ENCODE measurements around the gene PARP11.

The PARP11 gene

DNA sequence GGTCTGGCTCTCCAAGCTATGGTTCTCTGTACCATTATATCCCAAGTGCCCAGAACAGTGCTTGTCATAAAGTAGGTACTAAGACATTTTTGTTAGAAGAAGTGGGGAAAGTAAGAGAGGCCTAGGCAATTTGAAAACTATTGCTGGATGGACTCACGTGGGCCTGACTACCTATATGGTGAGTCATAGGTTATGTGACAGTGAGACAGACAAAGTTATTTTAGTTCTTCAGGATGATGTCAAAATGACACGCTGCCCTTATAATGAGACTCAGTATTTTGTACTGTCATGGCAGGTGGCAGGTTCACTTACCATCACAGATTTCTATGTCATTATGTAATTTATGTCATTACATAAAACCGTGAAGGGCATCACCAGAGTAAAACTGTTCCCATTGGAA, 53.1 kb downstream of the PARP11 start:
- DNase-seq = no peak

DNA sequence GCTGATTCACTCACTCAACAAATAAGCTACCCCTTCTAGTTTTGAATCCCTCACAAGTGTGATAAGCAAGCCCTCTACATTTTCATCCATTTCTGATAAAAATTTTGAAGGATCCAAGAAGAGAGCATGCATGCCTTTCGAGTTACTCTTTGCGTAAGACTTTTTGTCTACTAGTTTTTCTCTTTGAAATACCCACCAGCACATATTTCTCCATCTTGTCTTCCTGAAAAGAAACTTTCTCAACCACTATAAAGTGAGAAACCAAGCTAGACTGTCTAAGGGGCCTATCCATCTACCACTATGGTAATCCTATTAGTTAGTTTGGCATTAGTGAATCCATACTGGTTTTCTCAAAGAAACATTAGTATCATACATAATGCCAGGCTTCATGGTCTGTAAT, 56.9 kb downstream of the PARP11 start:
- DNase-seq = no peak

DNA sequence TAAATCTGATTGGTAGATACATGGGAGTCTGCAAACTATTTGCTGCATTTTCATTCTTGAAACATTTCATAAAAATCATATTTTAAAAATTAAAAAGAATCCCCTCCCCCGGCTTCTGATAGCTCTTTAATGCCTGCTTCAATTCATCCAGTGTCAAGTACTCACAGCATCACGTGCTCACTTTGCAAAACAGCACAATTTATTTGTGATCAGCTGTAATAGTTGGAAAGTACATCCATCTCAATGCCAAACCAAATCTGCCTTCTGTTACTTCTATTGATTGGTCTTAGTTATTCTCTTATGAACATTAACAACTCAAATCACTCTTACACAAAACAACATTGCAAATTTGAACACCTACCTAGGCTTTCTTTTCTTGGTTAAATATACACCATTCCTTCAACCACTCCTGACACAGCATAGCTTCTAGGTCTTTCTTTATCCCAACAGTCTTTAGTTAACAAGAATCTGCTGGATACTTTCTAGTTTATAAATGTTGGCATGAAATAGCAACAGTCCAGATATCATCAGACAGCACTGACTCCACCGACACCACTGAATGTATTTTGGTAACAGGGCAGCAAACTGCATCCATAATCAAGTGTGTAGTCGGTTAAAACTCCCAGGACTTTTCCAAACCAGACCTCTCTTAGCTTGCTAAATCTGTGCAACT, 58.0 kb downstream of the PARP11 start:
- DNase-seq = no peak

DNA sequence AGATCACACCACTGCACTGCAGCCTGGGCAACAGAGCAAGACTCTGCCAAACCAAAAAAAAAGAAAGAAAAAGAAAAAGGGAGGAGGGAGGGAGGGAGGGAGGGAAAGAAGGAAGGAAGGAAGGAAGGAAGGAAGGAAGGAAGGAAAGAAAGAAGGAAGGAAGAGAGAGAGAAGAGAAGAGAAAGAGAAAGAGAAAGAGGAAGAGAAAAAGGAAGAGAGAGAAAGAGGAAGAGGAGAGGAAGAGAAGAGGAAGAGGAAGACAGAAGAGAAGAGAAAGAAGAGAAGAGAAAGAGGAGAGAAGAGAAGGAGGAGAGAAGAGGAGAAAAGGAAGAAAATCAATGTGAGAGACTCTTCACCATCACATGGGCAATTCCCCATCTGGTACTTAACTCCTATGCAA, 62.7 kb downstream of the PARP11 start:
- no peak for DNase-seq

DNA sequence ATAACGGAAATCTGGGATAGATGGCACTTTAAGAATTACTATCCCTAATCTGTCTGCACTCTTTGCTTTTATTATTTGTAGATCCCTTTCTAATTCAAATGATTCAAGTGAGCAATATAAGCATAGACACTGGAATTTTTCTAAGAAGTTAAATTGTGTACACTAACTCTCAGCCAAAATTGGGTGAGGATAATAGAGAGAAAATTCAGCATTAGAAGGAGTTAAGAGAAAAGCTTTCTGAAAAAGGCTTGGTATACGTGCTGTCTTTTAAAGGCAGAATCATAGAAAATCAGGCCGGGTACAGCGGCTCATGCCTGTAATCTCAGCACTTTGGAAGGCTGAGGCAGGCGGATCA, 63.2 kb downstream of the PARP11 start:
- no peak for DNase-seq

DNA sequence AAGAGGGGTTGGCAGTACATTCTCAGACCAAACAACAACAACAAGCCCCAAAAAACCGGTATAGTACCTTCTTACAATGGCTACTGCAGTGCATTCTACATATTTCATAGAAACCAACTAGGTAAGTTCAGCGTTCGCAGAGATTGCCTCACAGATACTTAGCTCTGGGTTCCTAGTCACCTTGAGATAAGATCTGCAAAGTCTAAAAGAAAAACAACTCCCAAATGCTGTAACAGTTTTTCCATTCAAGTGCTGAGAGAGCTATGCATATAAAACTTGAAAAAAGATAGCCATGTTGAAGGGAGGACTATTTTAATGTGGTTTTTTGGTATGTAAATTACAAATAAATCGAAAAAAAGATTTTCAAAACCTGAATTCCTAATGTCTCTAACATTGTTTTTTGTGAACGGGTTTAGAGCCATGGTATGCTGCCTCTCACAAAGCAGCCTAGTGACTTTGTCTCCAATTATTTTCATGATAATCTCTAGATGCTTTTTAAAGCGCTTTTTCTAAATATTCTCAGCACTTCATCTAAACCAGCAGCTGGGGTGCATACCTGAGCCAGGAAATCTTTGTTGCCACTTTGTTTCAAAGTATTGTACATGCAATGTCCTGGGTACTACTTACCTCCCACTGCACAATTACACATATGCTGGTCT, 63.7 kb downstream of the PARP11 start:
- no peak for DNase-seq

DNA sequence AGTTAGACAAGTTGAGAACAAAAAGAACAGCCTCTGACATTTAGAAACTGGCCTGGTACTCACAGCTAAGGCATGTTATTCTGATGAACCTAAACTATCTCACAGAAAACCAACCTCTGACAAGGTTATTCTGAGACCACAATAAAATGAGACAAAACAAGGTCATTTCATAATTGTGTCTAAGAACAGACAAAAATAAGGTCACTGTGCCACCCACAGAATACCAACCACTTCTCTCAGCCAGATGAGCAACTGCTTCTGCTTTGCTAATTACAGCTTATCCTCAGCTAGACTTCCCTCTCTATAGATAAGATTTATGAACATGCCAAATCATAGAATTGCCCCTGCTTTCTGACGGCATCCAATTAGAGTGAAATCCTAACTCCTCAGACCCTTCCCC, 68.1 kb downstream of the PARP11 start:
- no peak for DNase-seq

DNA sequence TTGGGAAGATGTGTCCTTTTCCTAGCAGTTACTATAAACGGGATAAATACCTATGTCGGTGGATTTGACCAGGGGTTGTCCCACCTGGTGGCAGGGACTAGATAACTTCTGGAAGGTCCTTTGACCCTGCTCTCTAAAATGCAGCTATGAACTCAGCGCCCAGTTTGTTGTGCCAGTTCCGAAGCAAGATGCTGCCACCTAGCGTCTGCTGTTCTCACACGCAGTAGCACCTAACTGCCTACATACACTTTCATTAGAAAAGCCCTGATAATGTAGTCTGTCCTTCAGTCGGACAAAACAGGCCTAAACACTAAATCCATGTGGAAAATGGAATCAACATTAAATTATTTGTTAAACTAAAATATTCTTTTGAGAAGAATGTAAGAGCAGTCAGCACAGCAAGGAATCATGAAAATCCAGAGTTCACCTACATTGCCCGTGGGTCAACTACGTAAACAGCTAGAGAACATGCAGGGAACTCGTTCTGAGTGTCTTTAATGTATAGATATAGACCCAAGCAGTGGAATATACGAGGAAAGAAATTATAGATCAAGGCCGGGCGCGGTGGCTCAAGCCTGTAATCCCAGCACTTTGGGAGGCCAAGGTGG, 69.2 kb downstream of the PARP11 start:
- peak; percentile 67 to 71 for DNase-seq

DNA sequence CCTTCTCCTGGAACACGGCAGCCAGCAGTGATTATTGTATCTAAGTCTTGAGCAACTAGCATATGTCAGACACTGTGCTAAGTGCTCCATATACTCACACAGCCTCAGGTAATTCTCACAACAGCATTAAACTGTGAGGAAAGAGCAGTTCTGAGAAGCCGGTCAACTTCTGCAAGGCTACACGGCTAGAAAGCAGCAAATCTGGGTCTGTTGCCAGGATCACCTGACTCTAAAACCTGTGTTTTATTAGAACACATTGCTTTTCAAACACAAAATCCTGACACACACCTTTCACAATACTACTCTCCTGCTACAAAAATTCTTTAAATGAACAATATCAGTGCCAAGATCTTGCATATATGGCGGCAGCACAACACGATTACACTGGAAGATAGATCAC, 70.5 kb downstream of the PARP11 start:
- no peak for DNase-seq

DNA sequence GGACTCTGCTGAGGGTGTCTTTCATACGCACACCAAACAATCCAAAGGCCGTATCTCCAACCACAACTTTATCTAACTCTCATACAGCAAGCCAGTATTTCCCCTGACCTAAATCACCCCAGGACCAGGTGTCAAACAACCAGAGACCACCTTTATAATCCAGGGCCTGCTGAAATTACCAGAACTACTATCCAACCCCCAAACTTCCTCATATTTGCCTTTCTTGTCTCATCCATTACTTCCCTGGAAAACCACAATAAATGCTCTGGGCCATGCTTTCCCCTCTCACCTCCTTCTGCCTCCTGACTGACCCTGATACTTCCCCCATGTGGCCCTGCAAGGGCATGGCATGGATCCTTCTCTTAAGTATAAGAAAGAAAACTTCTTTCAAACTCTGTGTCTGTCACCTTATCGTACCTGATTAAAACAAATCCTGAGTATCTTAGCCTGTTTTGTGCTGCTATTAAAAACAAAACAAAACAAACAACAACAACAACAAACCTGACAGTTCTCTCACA, 75.6 kb downstream of the PARP11 start:
- DNase-seq = no peak

DNA sequence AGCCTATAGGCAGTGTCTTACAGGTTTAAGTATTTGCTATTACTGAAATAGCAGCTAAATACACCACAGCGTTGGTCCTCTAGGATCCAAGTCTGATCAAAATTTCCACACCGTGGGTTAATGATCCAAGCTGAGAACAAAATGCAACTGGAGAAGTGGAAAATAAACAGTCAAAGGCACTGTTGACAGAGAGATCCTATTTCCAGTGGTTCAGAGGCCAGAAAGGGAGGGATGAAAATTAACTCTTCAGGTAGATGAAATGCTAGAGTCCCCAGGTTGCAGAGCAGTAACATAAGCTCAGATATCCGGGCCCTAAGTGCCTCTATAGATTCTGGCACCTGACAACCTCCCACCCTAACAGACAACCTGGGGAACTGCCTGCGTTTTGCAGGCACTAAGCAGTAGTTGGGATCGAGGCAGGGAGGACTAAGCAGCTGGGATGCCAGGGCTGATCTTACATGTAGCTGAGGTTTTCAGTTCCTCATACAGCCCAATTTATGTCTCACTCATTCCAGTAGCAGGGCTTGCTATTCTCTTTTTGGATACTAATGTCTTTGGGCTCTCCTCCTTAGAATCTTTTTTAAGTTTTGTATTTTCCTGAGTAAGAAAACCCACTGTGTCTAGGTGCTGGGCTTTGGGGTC, 77.6 kb downstream of the PARP11 start:
- no peak for DNase-seq

DNA sequence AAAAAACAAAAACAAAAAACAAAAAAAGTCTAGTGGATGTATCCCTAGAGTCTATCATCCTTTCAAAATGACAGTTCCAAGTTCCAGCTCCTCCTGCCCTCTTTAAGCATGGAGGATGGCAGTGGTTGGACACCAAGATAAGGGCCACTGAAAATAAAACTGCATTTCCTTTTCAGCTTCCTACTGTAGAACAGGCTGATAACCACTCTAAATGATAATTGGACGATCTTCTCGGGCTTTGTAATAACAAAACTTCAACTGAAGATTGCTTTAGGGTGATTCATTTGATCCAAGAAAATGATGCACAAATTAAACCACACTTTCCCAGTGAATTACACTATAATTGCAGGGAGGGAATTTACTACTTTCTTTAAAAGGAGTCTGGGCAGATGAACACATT, 78.1 kb downstream of the PARP11 start:
- no peak for DNase-seq

DNA sequence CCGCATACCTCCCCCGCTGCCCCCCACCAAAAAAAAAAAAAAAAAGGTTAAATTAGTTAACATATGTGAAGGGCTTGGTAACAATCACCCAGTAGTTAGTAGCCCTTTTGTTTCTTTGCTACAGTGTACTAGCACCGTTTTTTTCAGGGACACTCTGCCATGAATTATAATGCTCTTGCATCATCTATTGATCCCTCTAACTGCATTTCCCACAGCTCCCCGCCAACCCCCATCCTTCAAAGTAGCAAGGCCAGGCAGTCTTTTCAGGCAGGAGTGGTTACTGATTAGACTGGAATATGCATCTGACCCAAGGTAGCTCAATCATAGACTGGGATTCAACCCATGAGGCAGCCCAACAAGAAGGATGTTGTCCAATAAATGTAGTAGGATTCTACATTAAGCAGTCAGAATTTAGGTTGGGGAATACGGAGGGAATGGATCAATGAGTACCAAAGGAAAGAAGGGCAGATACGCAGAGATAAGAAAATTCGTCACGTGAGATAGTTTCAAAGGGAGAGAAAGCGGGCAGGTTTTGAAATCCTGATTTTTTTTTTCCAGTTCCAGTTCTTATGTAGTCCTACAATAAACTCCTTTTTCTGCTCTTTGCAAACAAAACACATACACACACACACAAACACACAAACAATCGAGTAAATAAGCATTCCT, 80.4 kb downstream of the PARP11 start:
- no peak for DNase-seq

DNA sequence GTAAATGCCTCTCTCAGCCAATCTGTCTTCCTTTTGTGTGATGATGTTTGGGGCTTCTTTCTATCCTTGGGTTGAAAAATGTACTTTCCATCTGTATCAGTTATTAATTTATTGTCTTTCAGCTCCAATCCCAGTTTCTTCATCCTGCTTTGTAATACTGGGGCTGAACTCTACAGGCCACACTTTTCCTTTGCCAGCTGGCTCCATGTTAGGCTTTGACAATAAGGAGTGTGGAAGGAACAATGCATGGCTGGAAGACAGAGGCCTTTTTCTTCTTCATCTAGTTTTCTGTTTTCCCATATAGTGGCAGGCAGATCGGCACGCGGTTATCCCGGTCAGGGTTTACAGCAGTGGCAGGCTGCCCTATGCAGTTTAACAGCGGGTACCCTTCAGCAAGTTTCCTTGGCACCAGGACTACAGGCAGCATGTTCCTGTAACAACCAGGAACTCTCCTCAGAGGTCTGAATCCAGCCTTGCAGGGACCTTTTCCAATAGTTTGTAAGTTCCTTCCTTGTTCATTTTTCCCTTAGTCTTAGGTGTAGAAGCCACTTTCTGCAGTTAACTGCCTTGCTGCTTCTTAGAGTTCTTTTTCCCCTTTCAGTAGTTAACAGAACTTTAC, 81.8 kb downstream of the PARP11 start:
- no peak for DNase-seq

DNA sequence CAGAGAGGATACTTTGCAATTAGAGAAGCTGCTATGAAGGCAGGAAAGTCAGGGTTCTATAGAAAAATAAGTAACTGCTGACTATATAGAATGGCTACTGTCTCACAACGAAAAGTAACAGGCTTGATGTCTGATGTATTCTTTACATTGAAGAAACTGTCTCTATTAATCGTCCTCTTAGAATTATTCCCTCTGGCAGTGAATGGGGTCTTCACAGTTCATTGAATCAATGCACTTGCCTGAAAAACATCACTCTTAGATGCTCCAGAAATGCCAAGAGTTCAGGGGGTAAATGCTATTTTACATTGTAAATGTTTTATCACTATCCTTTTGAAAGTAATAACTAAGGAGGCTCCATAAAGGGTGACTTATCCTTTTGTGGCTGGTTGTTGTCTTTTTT, 82.6 kb downstream of the PARP11 start:
- no peak for DNase-seq

DNA sequence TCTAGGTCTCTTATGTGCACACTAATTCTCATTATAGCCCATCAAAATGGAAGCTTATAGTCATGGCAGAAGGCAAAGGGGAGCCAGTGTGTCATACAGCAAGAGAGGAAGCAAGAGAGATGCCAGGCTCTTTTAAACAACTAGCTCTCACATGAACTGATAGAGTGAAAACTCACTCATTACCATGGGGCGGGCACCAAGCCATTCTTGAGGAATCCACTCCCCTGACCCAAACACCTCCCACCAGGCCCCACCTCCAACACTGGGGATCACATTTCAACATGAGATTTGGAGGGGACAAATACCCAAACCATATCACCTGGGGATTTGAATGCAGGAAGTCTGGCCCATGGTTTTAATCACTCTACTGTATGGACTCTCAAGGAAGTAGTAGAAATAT, 83.4 kb downstream of the PARP11 start:
- no peak for DNase-seq

DNA sequence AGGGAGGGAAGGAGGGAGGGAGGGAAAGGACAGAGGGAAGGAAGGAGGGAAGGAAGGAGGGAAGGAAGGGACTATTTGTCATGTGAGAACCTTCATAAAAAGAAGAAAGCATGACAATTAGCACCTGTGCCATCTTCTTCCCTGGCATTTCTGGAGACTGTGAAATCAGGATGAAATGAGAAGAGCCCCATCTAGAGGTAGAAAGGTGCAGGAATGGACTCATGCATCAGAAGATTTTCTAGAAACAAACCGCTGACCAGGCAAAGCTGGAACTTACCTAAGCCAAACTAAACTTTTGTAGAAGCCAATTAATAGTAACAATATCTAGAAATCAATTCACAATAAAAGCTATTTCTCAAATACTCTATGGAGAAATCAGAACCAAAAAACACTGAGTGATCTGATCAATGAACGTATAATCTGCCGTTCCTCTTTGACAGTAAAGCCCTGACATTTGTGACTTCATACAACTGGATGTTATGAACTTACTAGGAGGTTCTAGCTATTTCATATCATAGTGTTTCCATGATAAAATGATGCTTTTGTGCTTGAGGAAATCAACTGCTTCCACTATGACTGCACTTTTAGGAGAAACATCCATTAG, 95.9 kb downstream of the PARP11 start:
- DNase-seq = peak in 1 of 2 donors; percentile 46

DNA sequence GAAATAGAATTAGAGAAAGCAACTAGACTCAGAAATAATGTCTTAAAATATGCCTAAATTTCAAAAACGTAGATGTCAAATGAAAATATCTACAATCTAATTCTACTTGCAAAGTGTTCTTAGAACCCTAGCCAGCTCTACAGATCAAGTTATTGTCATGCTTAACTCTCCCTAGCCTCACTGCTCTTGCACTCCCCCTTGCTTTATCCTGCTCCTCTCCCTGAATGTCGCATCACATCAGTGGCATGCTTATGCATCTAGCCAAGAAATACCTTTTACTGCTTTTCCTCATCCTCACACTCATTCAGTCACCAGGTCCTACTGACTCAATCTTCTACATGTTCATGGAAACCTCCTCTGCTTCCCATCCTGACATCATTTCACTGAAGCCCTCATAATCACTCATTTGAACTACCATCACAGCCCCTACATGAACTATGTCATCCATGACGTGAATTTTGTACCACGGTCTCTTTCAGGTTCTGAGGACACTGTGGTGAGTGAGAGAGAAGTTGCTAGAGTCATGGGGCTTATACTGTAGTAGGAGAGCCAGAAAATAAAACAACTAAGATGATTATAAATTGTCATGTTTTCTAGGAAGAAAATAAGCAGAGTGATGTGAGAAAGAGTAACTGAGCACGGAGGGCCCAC, 97.7 kb downstream of the PARP11 start:
- no peak for DNase-seq

DNA sequence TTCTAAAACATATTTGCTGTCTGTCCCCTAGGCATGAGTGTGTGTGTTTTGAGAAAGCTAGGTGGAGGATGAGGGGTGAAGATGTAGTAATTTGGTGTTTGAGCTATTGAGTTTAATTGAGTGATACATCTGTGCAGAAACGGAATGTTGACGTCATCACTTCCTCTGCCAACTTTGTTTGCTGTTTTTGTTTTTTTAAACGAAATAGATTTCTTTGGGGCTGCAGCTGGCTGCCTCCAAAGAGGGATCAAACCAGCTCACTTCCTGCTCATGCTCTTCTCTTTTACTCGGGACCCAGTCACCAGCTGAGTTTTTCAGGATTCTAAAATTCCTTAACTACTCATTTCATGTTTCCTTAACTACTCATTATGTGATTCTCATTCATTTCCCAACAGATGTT, 100.8 kb downstream of the PARP11 start:
- DNase-seq = no peak

DNA sequence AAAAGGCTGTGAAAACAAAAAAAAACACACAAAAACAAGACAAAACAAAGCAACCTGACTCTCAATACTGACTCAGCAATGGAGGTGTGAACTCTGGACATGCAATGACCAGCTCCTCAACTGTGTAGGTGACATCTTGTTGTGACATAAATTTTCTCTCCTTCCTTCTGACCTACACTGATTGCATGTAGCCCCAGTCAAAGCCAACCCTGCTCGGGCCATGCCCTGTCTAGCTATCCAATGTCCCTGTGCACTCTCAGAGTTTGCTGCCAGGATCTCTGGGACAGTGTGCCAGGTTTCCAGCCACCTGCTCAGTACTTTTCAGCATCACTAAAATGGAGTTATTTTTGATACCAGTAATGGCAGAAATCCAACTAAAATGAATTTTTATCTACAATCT, 101.3 kb downstream of the PARP11 start:
- no peak for DNase-seq

DNA sequence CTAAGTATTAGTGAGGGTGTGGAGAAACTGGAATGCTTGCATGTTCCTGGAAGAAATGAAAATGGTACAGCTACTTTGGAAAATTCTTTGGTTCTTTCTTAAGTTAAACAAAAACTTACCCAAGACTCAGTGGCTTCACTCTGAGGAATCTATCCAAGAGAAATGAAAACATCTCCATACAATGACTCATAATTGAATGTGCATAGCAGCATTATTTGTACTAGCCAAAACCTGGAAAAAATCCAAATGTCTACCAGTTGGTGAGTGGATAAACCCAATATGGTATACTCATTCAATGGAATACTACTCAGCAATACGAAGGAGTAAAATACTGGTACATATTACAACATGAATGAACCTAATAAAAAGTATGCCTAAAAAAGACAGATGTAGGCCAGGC, 102.3 kb downstream of the PARP11 start:
- no peak for DNase-seq

DNA sequence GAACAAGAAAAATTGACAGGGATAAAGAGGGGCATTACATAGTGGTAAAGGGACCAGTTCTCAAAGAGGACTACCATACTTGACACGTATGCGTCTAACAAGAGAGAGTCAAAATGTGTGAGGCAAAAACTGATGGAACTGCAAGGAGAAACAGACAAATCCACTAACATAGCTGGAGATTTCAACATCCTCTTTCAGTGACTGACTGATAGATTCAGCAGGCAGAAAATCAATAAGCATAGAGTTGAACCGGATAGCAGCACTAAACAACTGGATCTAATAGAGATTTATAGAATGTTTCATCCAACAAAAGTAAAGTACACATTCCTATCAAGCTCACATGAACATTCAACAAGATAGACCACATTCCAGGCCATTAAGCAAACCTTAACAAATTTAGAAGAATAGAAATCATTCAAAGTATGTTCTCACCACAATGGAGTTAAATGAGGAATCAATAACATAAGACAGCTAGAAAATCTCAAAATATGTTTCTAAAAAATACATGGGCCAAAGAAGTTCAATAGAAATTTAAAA, 104.2 kb downstream of the PARP11 start:
- no peak for DNase-seq
